SK-N-SH treated with all-trans-retinoic acid at 6 μM for 48 hours (cell line): ENCODE data around the gene CACNA1C.

Experiments used
- ATAC-seq: fragments of 200-7000 bp; cut with Tn5 transposase; 3 replicates; pipeline ENCODE4 v1.9.1; 2020; ENCODE audit warnings: mild to moderate bottlenecking, moderate library complexity
- ARNTL ChIP-seq: fragments of 450-650 bp; formaldehyde crosslinking; IDR thresholded peaks from 2 replicates; pipeline ENCODE4 v1.5.0; 2020; ENCODE audit warnings: low read depth, mild to moderate bottlenecking, moderate library complexity, borderline replicate concordance
- BACH2 ChIP-seq: fragments of 250-450 bp; sonication (Bioruptor Pico); IDR thresholded peaks from 2 replicates; pipeline ENCODE4 v1.9.0; 2021; ENCODE audit warnings: mild to moderate bottlenecking, borderline replicate concordance
- CSDC2 ChIP-seq: fragments of 250-450 bp; sonication (Bioruptor Pico); IDR thresholded peaks from 2 replicates; pipeline ENCODE4 v1.5.0; 2020; ENCODE audit warnings: mild to moderate bottlenecking, moderate library complexity
- CSRNP3 ChIP-seq: fragments of 250-450 bp; sonication (Bioruptor Pico); IDR thresholded peaks from 2 replicates; pipeline ENCODE4 v1.5.1; 2021; ENCODE audit warnings: mild to moderate bottlenecking, moderate library complexity
- ESRRG ChIP-seq: fragments of 250-450 bp; sonication (Bioruptor Pico); IDR thresholded peaks from 2 replicates; pipeline ENCODE4 v1.6.1; 2021; ENCODE audit warnings: mild to moderate bottlenecking
- ISL1 ChIP-seq: fragments of 250-450 bp; sonication (Bioruptor Pico); IDR thresholded peaks from 2 replicates; pipeline ENCODE4 v2.1.2; 2022; ENCODE audit warnings: mild to moderate bottlenecking, moderate library complexity
- OSR1 ChIP-seq: fragments of 250-450 bp; sonication (Bioruptor Pico); IDR thresholded peaks from 2 replicates; pipeline ENCODE4 v1.8.0; 2022; ENCODE audit warnings: moderate library complexity, mild to moderate bottlenecking, inconsistent platforms
- PPARA ChIP-seq: fragments of 250-450 bp; sonication (Bioruptor Pico); IDR thresholded peaks from 2 replicates; pipeline ENCODE4 v1.5.0; 2020; ENCODE audit warnings: mild to moderate bottlenecking, borderline replicate concordance
- RARB ChIP-seq: fragments of 250-450 bp; sonication (Bioruptor Pico); IDR thresholded peaks from 2 replicates; pipeline ENCODE4 v1.8.0; 2021; ENCODE audit warnings: mild to moderate bottlenecking, moderate library complexity
- SNAI2 ChIP-seq: fragments of 250-450 bp; sonication (Bioruptor Pico); IDR thresholded peaks from 2 replicates; pipeline ENCODE4 v1.5.0; 2020; ENCODE audit warnings: mild to moderate bottlenecking, moderate library complexity
- TCF4 ChIP-seq: fragments of 250-450 bp; sonication (Bioruptor Pico); IDR thresholded peaks from 2 replicates; pipeline ENCODE4 v1.8.0; 2021; ENCODE audit warnings: mild to moderate bottlenecking, moderate library complexity, borderline replicate concordance
- TOX ChIP-seq: fragments of 250-450 bp; sonication (Bioruptor Pico); IDR thresholded peaks from 2 replicates; pipeline ENCODE4 v1.8.0; 2021; ENCODE audit warnings: mild to moderate bottlenecking, moderate library complexity, borderline replicate concordance
- ZC3H10 ChIP-seq: fragments of 250-450 bp; sonication (Bioruptor Pico); IDR thresholded peaks from 2 replicates; pipeline ENCODE4 v1.5.1; 2021; ENCODE audit warnings: mild to moderate bottlenecking, moderate library complexity
- ZFP3 ChIP-seq: fragments of 250-450 bp; sonication (Bioruptor Pico); IDR thresholded peaks from 2 replicates; pipeline ENCODE4 v1.5.0; 2020; ENCODE audit warnings: mild to moderate bottlenecking, moderate library complexity
- ZFP30 ChIP-seq: fragments of 450-650 bp; formaldehyde crosslinking; IDR thresholded peaks from 2 replicates; pipeline ENCODE4 v1.5.0; 2022; ENCODE audit warnings: mild to moderate bottlenecking, moderate library complexity
- ZNF565 ChIP-seq: fragments of 450-650 bp; formaldehyde crosslinking; conservative IDR thresholded peaks from 2 replicates; pipeline ENCODE4 v1.5.0; 2020; ENCODE audit warnings: low read depth, mild to moderate bottlenecking, moderate library complexity
- ZNF70 ChIP-seq: fragments of 450-650 bp; formaldehyde crosslinking; IDR thresholded peaks from 2 replicates; pipeline ENCODE4 v1.5.0; 2020; ENCODE audit warnings: mild to moderate bottlenecking, moderate library complexity
- ZNF8 ChIP-seq: fragments of 450-650 bp; formaldehyde crosslinking; IDR thresholded peaks from 2 replicates; pipeline ENCODE4 v1.5.0; 2020; ENCODE audit warnings: mild to moderate bottlenecking, moderate library complexity
- TF ChIP-seq, protein P1 (sequence below): fragments of 250-450 bp; sonication (Bioruptor Pico); IDR thresholded peaks from 2 replicates; pipeline ENCODE4 v1.8.0; 2021; ENCODE audit warnings: low read depth, mild to moderate bottlenecking, moderate library complexity, borderline replicate concordance
- TF ChIP-seq, protein P2 (sequence below): fragments of 250-450 bp; sonication (Bioruptor Pico); IDR thresholded peaks from 2 replicates; pipeline ENCODE4 v1.8.0; 2020; ENCODE audit warnings: mild to moderate bottlenecking, moderate library complexity, borderline replicate concordance

The CACNA1C gene

GRCh38 chr12:2165021-2165420 lies 112.2 kb downstream of the CACNA1C start:
- no peak for TF ChIP-seq RARB (CRISPR knock-in tag)
- no peak for TF ChIP-seq ZNF565 (CRISPR knock-in tag)
- TF ChIP-seq ISL1 (CRISPR knock-in tag): no peak
- no peak for TF ChIP-seq TCF4 (CRISPR knock-in tag)
- TF ChIP-seq, protein P1, sequence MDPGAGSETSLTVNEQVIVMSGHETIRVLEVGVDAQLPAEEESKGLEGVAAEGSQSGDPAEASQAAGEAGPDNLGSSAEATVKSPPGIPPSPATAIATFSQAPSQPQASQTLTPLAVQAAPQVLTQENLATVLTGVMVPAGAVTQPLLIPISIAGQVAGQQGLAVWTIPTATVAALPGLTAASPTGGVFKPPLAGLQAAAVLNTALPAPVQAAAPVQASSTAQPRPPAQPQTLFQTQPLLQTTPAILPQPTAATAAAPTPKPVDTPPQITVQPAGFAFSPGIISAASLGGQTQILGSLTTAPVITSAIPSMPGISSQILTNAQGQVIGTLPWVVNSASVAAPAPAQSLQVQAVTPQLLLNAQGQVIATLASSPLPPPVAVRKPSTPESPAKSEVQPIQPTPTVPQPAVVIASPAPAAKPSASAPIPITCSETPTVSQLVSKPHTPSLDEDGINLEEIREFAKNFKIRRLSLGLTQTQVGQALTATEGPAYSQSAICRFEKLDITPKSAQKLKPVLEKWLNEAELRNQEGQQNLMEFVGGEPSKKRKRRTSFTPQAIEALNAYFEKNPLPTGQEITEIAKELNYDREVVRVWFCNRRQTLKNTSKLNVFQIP (CRISPR knock-in tag): no peak
- TF ChIP-seq ZNF8 (CRISPR knock-in tag): no peak
- TF ChIP-seq ESRRG (CRISPR knock-in tag): no peak
- TF ChIP-seq CSDC2 (CRISPR knock-in tag): no peak
- TF ChIP-seq PPARA (CRISPR knock-in tag): no peak
- no peak for TF ChIP-seq ZFP3 (CRISPR knock-in tag)
- no peak for TF ChIP-seq CSRNP3 (CRISPR knock-in tag)
- no peak for TF ChIP-seq SNAI2 (CRISPR knock-in tag)
- no peak for TF ChIP-seq OSR1 (CRISPR knock-in tag)
- TF ChIP-seq ARNTL: no peak
- no peak for TF ChIP-seq ZNF70 (CRISPR knock-in tag)
- TF ChIP-seq, protein P2, sequence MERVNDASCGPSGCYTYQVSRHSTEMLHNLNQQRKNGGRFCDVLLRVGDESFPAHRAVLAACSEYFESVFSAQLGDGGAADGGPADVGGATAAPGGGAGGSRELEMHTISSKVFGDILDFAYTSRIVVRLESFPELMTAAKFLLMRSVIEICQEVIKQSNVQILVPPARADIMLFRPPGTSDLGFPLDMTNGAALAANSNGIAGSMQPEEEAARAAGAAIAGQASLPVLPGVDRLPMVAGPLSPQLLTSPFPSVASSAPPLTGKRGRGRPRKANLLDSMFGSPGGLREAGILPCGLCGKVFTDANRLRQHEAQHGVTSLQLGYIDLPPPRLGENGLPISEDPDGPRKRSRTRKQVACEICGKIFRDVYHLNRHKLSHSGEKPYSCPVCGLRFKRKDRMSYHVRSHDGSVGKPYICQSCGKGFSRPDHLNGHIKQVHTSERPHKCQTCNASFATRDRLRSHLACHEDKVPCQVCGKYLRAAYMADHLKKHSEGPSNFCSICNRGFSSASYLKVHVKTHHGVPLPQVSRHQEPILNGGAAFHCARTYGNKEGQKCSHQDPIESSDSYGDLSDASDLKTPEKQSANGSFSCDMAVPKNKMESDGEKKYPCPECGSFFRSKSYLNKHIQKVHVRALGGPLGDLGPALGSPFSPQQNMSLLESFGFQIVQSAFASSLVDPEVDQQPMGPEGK (CRISPR knock-in tag): no peak
- no peak for TF ChIP-seq BACH2 (CRISPR knock-in tag)

GRCh38 chr12:2165927-2166326 lies 113.1 kb downstream of the CACNA1C start:
- no peak for ATAC-seq
- no peak for TF ChIP-seq TCF4 (CRISPR knock-in tag)
- no peak for TF ChIP-seq SNAI2 (CRISPR knock-in tag)
- TF ChIP-seq ESRRG (CRISPR knock-in tag): no peak
- no peak for TF ChIP-seq ZNF70 (CRISPR knock-in tag)
- no peak for TF ChIP-seq ZNF8 (CRISPR knock-in tag)
- TF ChIP-seq ARNTL: no peak
- no peak for TF ChIP-seq ISL1 (CRISPR knock-in tag)
- no peak for TF ChIP-seq ZNF565 (CRISPR knock-in tag)
- no peak for TF ChIP-seq PPARA (CRISPR knock-in tag)
- no peak for TF ChIP-seq TOX (CRISPR knock-in tag)
- no peak for TF ChIP-seq ZFP3 (CRISPR knock-in tag)
- TF ChIP-seq CSRNP3 (CRISPR knock-in tag): no peak
- no peak for TF ChIP-seq RARB (CRISPR knock-in tag)

More at GRCh38 chr12:2165021-2165420, 112.2 kb downstream of the CACNA1C start:
- no peak for ATAC-seq

GRCh38 chr12:2166696-2167095 lies 113.9 kb downstream of the CACNA1C start:
- no peak for TF ChIP-seq CSDC2 (CRISPR knock-in tag)
- TF ChIP-seq TCF4 (CRISPR knock-in tag): no peak
- TF ChIP-seq ZNF70 (CRISPR knock-in tag): no peak
- no peak for TF ChIP-seq ZC3H10 (CRISPR knock-in tag)
- TF ChIP-seq CSRNP3 (CRISPR knock-in tag): no peak
- no peak for TF ChIP-seq ZFP30 (CRISPR knock-in tag)
- TF ChIP-seq, all 23 proteins: peak for 0
- no peak for ATAC-seq
